HG02571 (cell line): ENCODE measurements around the gene CLTA.
A peak's percentile ranks its signal among the peaks of the same experiment; 100 is the strongest.
"Not testable (repeated sequence)": the region's sequence is repeated elsewhere in the genome, so short reads cannot be mapped to it uniquely, and the experiment has no call there.

Experiments used
- ATAC-seq: cut with Tn5 transposase; IDR thresholded peaks from one replicate; pipeline ENCODE4 v1.9.1; 2021; ENCODE audit warnings: mild to moderate bottlenecking, moderate library complexity; ENCODE audit not compliant: unreplicated experiment

Gene CLTA

GRCh38 chr9:36237230-36237629 lies 46.5 kb downstream of the CLTA start:
- ATAC-seq = no peak

GRCh38 chr9:36239205-36239604 lies 48.5 kb downstream of the CLTA start:
- ATAC-seq = not testable (repeated sequence)

GRCh38 chr9:36239675-36240074 lies 49.0 kb downstream of the CLTA start:
- not testable (repeated sequence) for ATAC-seq

GRCh38 chr9:36245906-36246305 lies 55.2 kb downstream of the CLTA start:
- ATAC-seq = no peak

GRCh38 chr9:36247356-36247755 lies 56.6 kb downstream of the CLTA start:
- ATAC-seq = no peak

- not testable (repeated sequence) for ATAC-seq
Observed at GRCh38 chr9:36248061-36248460, 57.3 kb downstream of the CLTA start.

- ATAC-seq = no peak
Observed at GRCh38 chr9:36249189-36249588, 58.5 kb downstream of the CLTA start.

GRCh38 chr9:36250079-36250478 lies 59.4 kb downstream of the CLTA start:
- ATAC-seq = no peak

- ATAC-seq = no peak
Observed at GRCh38 chr9:36251428-36251827, 60.7 kb downstream of the CLTA start.

GRCh38 chr9:36258208-36258995 lies 67.7 kb downstream of the CLTA start, which contains the start of gene GNE:
Gene GNE, minus strand, starts transcription at chr9:36258448. Its CDS starts 9,093 bp downstream, at chr9:36249355.
- peak; percentile 90 for ATAC-seq

- ATAC-seq = no peak
Observed at GRCh38 chr9:36258996-36259533, 68.3 kb downstream of the CLTA start.
